ENCODE measurements around the gene CFAP90.

GRCh38 chr5:7801891-7802614, 48.9 kb downstream of the CFAP90 start:
- TF ChIP-seq, protein P1, sequence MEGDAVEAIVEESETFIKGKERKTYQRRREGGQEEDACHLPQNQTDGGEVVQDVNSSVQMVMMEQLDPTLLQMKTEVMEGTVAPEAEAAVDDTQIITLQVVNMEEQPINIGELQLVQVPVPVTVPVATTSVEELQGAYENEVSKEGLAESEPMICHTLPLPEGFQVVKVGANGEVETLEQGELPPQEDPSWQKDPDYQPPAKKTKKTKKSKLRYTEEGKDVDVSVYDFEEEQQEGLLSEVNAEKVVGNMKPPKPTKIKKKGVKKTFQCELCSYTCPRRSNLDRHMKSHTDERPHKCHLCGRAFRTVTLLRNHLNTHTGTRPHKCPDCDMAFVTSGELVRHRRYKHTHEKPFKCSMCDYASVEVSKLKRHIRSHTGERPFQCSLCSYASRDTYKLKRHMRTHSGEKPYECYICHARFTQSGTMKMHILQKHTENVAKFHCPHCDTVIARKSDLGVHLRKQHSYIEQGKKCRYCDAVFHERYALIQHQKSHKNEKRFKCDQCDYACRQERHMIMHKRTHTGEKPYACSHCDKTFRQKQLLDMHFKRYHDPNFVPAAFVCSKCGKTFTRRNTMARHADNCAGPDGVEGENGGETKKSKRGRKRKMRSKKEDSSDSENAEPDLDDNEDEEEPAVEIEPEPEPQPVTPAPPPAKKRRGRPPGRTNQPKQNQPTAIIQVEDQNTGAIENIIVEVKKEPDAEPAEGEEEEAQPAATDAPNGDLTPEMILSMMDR (IDR thresholded peaks at IDR 0.05): no peak
- no peak for TF ChIP-seq EZH2 (IDR thresholded peaks at IDR 0.05)

All from neural progenitor cell (in vitro differentiated cells).